Right lobe of liver (tissue), 6 donors: ENCODE measurements around the gene PSEN2. TPM values are rescaled to one million over a fixed set of nuclear protein-coding genes. Genes with fewer than 3 reads are reported as not detected.

ENCODE experiments used
- ATAC-seq, 4 donors: fragments of 200-7000 bp; cut with Tn5 transposase; one replicate each; pipeline ENCODE4 v1.9.1; 2020; ENCODE audit warnings: mild to moderate bottlenecking in 4 of 4, moderate library complexity in 4 of 4
- DNase-seq, 3 donors: peaks; one replicate each; pipeline ENCODE4 v3.0.0-alpha.2; 2020
- H3K27ac ChIP-seq, 3 donors: fragments of 200-600 bp; one replicate each; pipeline ENCODE4 v1.8.0; 2022
- H3K27me3 ChIP-seq, 2 donors: fragments of 200-600 bp; one replicate each; pipeline ENCODE4 v1.8.0; 2022
- H3K36me3 ChIP-seq, 4 donors: fragments of 200-600 bp; sonication (generic) in 1 of 4; one replicate each; pipeline versions ENCODE4 v1.5.1 to v1.8.0; 2017 to 2022; ENCODE audit warnings: control low read depth in 1 of 4
- H3K4me1 ChIP-seq, 4 donors: fragments of 200-600 bp; sonication (generic) in 1 of 4; one replicate each; pipeline versions ENCODE4 v1.5.1 to v1.8.0; 2017 to 2022; ENCODE audit warnings: control low read depth in 1 of 4
- H3K4me3 ChIP-seq, 3 donors: fragments of 200-600 bp; one replicate each; pipeline ENCODE4 v1.8.0; 2022
- H3K9me3 ChIP-seq, 4 donors: fragments of 200-600 bp; sonication (generic) in 1 of 4; one replicate each; pipeline versions ENCODE4 v1.5.1 to v1.8.0; 2017 to 2022; ENCODE audit warnings: control low read depth in 1 of 4
- POLR2A ChIP-seq: fragments of 450-650 bp; IDR thresholded peaks from one replicate; pipeline ENCODE4 v1.6.1; 2017; ENCODE audit warnings: antibody characterized with exemption, mild to moderate bottlenecking
- WGBS: methylation state at CpG from one replicate; pipeline ENCODE4 v1.1.6; 2018; ENCODE audit warnings: low coverage, low lambda C conversion rate; ENCODE audit not compliant: insufficient coverage; ENCODE audit errors: missing lambda C conversion rate; 5-methylcytosine and 5-hydroxymethylcytosine counted together
- intact Hi-C, 2 donors: fragments of 100-400 bp; cut with DNase I; formaldehyde crosslinking; loops; one replicate each; pipeline versions ENCODE4 v1.11.2 to v1.14.1; 2022
- total RNA-seq, 6 experiments: library from RNA; depleted of rRNA in 2 of 6; stranded (reverse); fragments of >200 nt in 2 of 6; fragmentation: NEBNext Ultra II Directional in 3 of 6; extraction: Animal tissue kit (Norgen Biotek cat#: 25700) in 3 of 6; gene quantifications; one replicate each; pipeline versions ENCODE4 v1.1.0 to v1.2.4, GENCODE V29; 2016 to 2023
- TF ChIP-seq, protein P1 (sequence below), 4 donors: fragments of 200-600 bp in 3 of 4; fragments of 450-650 bp in 1 of 4; IDR thresholded peaks; one replicate each; pipeline versions ENCODE4 v1.5.1 to v1.8.0; 2016 to 2022; ENCODE audit warnings: antibody characterized with exemption in 4 of 4, mild to moderate bottlenecking in 2 of 4
- donor health status: DM: no; HTN: yes; CAD: no.
- donor health status: DM: no; HTN: no; CAD: no.
- donor health status: DM: no; HTN: no; CAD: no.
- donor health status: DM: no; HTN: yes; CAD: no.
- donor health status: DM: no; HTN: yes; CAD: no.

PSEN2 gene
- total RNA-seq, 6 experiments from 2014 or later, result 11.8 to 22.7 (median 15.7) TPM

GRCh38 chr1:226872437-226872836 is 2.0 kb downstream of the PSEN2 start:
- 18% methylated on average over 7 of the region's 7 CpGs for WGBS
- no peak overlapping the region for H3K4me3 ChIP-seq
- no peaks in the 10 kb centered on the region for H3K9me3 ChIP-seq
- no peaks in the 10 kb centered on the region for H3K36me3 ChIP-seq
- ATAC-seq (peak in 2 of 4 donors; percentile 9 to 49), DNase-seq (no peak)
- peaks cover 0 to 18% (median 5%) of the 10 kb centered on the region in 4 donors for H3K4me1 ChIP-seq
- peak; percentile 36 for TF ChIP-seq POLR2A
- TF ChIP-seq, protein P1, sequence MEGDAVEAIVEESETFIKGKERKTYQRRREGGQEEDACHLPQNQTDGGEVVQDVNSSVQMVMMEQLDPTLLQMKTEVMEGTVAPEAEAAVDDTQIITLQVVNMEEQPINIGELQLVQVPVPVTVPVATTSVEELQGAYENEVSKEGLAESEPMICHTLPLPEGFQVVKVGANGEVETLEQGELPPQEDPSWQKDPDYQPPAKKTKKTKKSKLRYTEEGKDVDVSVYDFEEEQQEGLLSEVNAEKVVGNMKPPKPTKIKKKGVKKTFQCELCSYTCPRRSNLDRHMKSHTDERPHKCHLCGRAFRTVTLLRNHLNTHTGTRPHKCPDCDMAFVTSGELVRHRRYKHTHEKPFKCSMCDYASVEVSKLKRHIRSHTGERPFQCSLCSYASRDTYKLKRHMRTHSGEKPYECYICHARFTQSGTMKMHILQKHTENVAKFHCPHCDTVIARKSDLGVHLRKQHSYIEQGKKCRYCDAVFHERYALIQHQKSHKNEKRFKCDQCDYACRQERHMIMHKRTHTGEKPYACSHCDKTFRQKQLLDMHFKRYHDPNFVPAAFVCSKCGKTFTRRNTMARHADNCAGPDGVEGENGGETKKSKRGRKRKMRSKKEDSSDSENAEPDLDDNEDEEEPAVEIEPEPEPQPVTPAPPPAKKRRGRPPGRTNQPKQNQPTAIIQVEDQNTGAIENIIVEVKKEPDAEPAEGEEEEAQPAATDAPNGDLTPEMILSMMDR (IDR thresholded peaks at IDR 0.05), result no peak
- intact Hi-C loops, result no loop called here
- H3K27ac ChIP-seq, result peak overlapping the region in 2 of 3 donors; percentile 36 to 74
- H3K27me3 ChIP-seq, result no peaks in the 10 kb centered on the region

DNA sequence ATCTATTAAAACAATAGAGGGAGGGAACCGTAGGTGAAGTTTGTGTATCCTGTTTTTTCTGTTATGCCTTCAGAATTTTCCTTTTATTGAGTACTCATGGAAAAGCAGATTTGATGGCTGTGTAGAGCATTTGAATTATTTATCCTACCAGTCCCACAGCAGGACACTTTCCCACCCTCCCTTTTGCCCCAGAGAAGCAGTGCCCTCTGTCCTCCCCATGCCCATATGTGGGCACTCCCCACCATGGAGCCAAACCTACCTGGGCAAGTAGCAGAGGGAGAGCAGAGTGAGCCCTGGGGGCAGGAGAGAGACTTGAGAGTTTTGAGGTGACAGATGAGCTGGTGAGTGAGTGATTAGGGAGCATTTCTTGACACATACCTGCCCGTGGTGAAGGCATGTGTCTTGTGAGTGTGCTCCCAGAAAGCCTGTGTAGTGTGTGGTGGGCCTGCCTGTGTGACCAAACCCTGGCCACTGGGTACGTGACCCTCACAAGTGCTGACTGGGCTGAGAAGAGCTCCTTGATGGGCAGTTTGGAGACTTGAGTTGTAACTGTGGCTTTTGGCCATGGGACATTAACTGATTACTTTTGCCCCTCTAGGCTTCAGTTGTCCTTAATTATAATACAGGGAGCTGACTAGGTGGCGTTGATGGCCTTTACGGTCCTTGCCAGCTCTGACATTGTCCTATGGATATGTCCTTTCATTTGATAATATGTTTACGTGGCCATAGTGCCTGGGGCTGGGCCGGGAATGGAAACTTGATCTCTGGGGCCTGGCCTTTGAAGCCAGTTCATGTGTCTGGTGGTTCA is 3.6 kb downstream of the PSEN2 start:
- no peaks in the 10 kb centered on the region for H3K9me3 ChIP-seq
- no peaks in the 10 kb centered on the region for H3K36me3 ChIP-seq
- no peak for TF ChIP-seq POLR2A
- TF ChIP-seq, protein P1 (IDR thresholded peaks at IDR 0.05), result no peak
- no peak overlapping the region for H3K4me3 ChIP-seq
- 62% methylated on average over 5 of the region's 7 CpGs for whole genome bisulfite sequencing
- DNase-seq (no peak), ATAC-seq (no peak)
- intact Hi-C loops, result no loop called here
- H3K27me3 ChIP-seq, result no peaks in the 10 kb centered on the region
- peaks cover 0 to 18% (median 5%) of the 10 kb centered on the region in 4 donors for H3K4me1 ChIP-seq
- H3K27ac ChIP-seq, result peak overlapping the region in 1 of 3 donors; percentile 7

- no peak for TF ChIP-seq POLR2A
- ATAC-seq (no peak), DNase-seq (no peak)
- intact Hi-C loops, result no loop called here
- H3K27ac ChIP-seq, result no peak overlapping the region
- WGBS, result 46% methylated on average over 7 of the region's 12 CpGs
- H3K4me3 ChIP-seq, result no peak overlapping the region
- no peaks in the 10 kb centered on the region for H3K9me3 ChIP-seq
- no peaks in the 10 kb centered on the region for H3K27me3 ChIP-seq
- peaks cover 0 to 3% (median 0%) of the 10 kb centered on the region in 4 donors for H3K36me3 ChIP-seq
- peaks cover 0 to 18% (median 5%) of the 10 kb centered on the region in 4 donors for H3K4me1 ChIP-seq
These were observed 4.4 kb downstream of the PSEN2 start for GRCh38 chr1:226874579-226875425.

- TF ChIP-seq, protein P1 (IDR thresholded peaks at IDR 0.05), result no peak
- TF ChIP-seq POLR2A, result no peak
- no peaks in the 10 kb centered on the region for H3K27me3 ChIP-seq
- ATAC-seq (peak; percentile 7 to 66 (median 35)), DNase-seq (peak in 2 of 3 donors; percentile 59 to 78)
- H3K27ac ChIP-seq, result no peak overlapping the region
- H3K9me3 ChIP-seq, result no peaks in the 10 kb centered on the region
- 9% methylated on average over 10 of the region's 11 CpGs for WGBS
- no peak overlapping the region for H3K4me3 ChIP-seq
- H3K36me3 ChIP-seq, result peaks cover 0 to 3% (median 0%) of the 10 kb centered on the region in 4 donors
- intact Hi-C loops, result no loop called here
- H3K4me1 ChIP-seq, result peaks cover 0 to 18% (median 5%) of the 10 kb centered on the region in 4 donors
These were observed 5.4 kb downstream of the PSEN2 start for GRCh38 chr1:226875641-226876295.
